NK-92 (cell line): ENCODE measurements around the gene RASGRP2.

Experiments used
- DNase-seq: peaks from one replicate; lab custom pipeline; 2025; ENCODE audit not compliant: unreplicated experiment; lab: John Stamatoyannopoulos, UW

RASGRP2 gene

DNA sequence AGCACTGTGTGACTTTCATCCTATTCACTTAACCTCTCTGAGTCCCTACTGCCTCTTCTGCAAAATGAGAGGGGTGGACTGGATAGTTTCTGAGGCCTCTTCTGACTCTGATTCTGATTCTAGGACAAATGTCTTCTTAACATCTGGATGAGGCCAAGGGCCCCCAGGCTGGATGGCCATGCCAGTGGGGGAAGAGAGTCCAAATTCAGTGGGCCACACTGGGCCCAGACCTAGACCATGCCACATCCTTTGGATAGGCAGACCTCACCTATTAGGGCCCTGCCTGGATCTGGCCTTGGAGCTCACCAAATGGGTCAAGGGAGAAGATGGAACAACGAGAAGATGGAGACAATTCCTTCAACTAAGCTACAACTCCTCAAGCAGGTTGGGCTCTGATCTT lies 45.5 kb downstream of the RASGRP2 start:
- no peak for DNase-seq

DNA sequence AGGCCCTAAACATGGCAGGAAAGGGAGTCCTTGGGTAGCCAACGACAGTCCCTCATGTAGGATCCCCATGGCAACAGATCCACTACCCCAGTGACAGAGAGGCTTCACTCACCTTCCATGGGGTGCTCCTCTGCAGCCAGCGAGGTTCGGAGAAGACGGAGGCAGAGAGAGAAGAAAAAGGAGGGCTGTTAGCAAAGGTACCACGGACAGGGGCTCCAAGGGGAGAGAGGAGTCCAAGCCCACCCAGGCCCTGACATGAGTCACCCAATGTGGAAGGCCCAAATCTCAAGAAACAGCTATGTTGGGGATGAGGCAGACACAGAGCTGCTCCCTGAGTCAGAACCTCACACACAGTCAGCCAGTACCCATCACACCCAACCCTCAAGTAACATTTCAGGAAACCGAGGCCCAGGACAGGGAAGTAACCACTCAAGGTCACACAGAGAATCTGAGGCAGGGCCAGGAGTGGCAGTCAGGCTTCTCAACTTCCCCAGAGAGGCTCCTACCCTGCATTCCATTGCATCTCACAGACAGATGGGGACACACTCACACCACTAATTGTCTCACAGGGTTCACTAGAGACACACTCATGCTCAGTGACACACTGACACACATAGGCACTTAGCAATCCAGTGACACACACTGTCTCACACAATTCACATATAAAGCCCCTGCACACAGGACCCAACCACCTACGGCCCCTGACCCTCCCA lies 46.1 kb downstream of the RASGRP2 start:
- DNase-seq = no peak

DNA sequence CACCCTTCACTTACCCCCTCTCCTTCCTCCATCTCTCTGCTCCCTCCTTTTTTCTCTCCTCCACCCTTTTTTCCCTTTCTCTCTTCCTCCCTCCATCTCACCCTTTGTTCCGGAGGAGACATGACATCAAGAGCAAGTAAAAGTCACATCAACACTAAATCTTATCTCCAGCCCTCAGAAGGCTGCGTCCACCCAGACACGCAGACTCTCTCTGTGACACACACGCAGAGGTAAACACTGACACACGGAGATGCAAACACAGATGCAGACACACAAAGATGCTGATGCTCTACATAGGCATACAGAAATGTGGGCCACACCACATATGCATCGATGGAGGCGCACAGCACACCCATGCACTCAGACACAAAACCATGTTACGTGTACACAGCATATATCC lies 47.9 kb downstream of the RASGRP2 start:
- DNase-seq = no peak

- DNase-seq = no peak
These were observed 48.4 kb downstream of the RASGRP2 start for GRCh38 chr11:64695548-64695947.

- no peak for DNase-seq
These were observed 49.0 kb downstream of the RASGRP2 start for GRCh38 chr11:64694821-64695365.

DNA sequence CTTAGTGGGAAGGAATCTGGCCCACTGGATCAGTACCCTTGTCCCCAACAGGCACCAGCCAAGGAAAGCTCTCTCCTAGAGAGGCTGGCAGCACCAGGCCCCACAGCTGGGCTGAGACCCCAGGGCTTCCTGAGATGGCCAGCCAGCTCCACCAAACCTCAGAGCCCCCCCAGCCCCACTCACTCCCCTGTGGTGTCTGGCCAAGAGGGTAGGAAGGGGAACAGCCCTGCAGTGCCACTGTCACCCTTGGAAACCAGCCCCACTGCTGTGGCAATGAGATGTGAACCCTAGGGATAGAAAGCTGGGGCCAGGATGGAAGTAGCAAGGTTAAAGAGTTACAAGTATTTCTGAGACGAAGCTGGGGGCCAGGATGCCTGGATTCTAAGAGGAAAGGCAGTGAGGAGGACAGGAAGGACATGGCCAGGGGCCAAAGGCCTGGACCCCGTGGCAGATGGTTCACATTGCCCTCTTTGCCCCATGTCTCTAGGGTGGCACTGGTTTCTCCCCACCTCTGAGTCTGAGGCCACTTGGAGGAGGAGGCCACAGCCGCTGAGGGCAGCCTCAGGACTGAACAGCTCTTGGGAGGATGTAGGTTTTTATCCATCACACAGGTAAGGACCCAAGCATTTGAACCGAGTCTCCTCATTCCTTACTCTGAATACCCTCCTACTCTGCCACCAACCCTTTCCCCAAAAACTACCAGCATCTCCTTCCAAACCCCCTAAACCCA lies 49.8 kb downstream of the RASGRP2 start:
- DNase-seq = no peak

GRCh38 chr11:64692764-64693331 lies 51.1 kb downstream of the RASGRP2 start:
- DNase-seq = no peak

DNA sequence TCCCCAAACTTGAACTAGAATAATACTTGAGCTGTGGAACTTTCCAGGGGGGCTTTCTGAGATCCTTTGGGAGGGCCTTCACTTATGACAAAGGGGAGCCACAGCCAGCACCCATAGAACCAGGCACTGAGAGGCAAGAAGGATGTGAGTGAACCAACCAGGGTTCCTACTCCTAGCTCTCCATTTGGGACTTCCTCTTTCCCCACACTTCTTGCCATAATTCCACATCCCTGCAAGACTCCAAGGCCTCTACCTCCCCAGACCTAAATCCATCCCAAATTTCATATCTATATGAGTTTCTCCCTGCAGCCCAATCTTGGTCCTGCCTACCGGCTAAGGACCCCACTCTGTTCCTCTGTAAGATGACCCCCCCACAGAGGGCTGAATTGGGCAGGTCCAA lies 52.4 kb downstream of the RASGRP2 start:
- no peak for DNase-seq

DNA sequence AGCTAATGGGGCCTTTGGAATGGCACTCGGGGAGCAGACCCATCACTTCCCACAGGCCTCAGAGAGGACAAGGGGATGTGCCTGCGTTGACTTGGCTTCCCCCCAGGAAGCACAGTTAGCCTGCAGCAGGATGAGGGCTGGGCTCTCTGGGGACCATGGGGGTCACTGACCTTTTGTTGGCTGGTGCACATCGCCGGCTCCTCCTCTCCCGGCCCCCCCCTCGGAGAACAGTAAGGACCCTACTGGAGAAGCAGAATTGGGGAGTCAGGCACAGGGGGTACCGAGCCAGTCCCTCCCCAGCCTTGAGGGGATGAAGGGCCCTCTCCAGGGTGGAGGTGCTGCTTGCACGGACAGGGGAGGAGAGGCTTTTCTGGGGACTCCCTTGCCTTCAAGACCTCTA lies 53.7 kb downstream of the RASGRP2 start:
- no peak for DNase-seq

DNA sequence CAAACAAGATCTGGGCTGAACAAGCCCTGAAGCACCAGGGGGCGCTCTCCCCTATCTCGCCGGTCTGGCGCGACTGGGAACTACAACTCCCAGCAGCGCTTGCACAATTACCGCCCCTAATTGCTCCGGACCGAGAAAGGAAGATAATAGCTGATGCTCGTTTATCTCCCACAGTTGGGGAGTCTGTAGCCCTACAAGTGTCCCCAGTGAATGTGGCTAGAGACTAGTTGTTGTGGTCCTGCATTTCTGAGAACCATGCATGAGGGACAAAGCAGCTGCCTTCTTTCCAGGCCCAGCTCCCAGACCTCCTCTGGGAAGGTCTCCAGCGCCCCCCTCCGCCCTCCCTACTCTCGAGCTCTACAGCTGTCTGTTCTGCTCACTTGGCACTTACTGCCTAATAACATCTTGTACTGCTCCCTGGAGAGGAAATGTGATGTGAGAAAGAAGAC lies 55.4 kb downstream of the RASGRP2 start:
- DNase-seq = peak; percentile 30

DNA sequence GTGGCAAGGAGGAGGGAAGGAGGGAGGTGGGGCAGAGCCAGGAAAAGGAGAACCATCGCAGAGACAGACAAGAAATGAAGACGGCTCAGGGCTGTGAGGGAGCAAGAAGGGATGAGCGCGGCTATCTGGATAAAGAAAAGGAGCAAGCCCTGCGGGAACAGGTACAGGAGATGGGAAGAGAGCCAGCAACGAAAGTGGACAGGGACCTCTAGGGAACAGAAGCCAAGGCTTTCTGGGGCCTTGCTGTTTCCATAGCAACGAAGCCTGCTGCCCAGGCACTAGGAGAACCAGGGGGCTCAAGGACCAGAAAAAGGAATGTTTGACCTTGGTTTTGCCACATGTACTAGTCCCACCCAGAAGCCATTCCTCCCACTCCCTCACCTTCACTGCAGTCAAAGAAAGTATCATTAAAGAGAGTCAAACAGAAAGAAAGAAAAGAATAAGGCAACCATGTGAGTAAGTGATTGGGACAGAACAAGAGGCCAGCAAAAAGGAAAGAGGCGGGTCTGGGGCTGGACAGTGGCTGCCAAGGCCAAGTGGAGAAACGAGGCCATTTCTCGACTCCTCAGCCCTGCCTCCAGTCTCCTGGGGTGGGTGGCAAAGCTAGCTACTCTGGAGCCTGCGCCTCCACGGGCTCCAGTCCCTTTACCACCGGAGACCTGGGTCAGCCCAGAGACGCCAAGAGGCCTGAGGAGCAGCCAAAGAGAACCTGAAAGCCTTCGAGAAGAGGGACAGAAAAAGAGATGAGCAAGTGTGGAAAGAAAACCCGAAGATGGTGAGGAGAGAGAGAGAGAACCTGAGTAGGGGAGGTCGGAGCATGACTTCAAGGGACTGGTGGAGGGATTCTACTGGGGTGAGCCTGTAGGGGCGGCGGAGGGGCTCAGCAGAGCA lies 56.1 kb downstream of the RASGRP2 start:
- DNase-seq = no peak

DNA sequence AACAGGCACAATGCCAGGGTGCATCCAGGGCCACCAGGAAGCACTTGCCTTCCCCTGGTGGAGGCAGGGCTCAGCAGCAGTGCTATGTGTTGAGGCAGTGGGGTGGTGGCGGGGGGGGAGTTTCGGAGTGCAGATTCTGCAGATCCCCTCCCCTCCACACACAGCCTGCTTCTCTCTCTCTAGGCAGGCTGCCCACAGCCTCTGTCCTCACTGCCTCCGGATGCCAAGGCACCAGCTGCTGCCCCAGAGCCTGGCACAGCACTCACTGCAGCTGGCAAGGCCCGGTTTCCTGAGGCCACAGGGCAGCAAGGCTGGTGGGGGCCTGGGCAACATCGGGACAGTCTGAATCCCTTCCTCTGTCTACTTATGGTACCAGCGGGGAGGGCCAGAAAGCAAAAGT lies 56.7 kb downstream of the RASGRP2 start:
- DNase-seq = no peak

DNA sequence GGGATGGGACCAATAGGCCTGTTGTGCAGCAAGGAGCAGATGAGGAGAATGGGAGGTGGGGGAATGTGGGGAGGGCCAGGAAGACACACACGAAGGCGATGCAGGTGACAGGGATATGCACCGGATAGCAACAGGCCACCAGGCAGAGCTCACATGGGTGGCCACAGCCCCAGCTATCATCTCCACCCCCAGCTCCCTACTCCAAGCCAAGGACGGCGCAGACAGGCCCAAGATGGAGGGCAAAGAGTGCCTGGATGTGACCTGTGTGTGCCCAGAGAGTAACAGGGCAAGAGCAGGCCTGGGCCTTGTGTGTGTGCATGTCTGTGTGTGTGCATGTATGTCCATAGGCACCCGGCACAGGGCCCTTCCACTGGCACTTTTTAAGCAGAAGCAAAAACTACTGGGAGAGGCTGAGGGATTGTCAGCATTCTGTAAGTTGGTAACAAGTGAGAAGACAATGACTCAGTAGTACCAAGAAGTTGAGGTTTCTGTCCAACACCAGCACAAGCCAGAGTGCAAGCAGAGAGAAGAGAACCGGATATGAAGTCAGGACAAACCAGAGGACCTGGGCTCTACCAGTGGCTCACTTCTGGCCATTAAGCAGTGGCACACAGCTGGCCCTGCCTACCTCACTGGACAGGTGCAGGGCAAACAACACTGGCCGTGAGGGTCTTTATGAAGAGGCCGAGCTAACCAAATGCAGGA lies 57.3 kb downstream of the RASGRP2 start:
- no peak for DNase-seq

DNA sequence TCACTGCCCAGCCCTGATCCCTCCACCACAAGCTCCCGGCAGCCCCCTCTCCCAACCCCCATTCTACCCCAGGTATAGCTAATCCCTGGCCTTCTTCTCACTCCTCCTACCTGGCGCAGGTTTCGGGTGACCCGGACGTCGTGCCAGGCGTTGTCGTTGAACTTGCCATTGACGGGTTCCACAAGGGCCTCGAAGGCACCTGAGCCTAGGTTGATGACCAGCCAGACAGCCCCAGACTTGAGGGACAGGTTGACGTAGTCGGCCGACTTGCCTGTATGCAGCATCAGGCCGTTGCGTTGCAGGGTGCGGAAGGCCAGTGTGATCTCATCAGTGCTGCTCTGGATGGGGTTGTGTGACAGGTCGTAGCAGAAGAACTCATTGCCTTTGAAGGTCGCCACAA lies 58.4 kb downstream of the RASGRP2 start:
- no peak for DNase-seq

DNA sequence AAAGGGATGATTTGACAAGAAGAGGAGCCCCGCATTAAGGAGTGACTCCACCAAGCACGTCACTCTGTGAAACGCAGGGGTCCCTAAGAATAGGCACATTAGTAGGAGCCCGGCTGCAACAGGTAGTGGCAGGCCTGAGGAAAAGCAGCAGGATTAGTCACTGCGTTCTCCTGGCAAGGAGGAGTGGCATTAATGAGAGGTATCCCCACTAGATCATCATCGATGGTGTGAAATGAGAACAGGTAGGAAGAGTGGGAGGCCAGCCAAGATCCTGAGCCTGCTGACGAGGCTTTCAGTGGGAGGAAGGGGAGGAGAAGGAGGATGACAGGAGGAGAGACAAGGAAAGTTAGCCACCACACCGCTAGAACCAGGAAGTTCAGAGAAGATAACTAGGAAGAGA lies 59.6 kb downstream of the RASGRP2 start:
- DNase-seq = no peak

- no peak for DNase-seq
These were observed 62.8 kb downstream of the RASGRP2 start for GRCh38 chr11:64681171-64681570.

DNA sequence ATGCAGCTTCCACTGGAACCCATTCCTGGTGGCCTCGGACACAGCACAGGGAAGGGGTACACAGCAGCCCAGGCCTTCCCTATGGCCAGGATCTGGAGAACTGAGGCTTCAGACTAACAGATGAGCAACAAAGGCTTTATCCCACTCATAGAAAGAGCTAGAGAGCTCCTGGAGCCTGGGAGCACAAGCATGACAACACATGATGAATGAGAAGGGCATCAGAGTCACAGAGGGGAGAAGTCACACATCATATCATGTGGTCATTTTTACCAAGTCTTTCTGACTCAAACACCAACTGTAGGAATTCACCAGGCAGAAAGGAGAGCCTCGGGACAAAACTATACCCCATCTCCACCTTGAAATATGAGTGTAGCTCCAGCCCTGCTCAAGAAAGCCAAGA lies 64.1 kb downstream of the RASGRP2 start:
- DNase-seq = no peak

- no peak for DNase-seq
These were observed 66.4 kb downstream of the RASGRP2 start for GRCh38 chr11:64677441-64678023.
